ENCODE results near the gene PTGER2.

PTGER2 gene

GRCh38 chr14:52313903-52314594 lies at the start of gene PTGER2:
PTGER2 (plus strand) TSS chr14:52314312; CDS start chr14:52314549, 237 bp downstream.
- DNase-seq, result peak; percentile 5

- no peak for DNase-seq
Observed at GRCh38 chr14:52265253-52265652, 48.9 kb upstream of the PTGER2 start.

GRCh38 chr14:52266179-52266578 lies 47.9 kb upstream of the PTGER2 start:
- no peak for DNase-seq

- DNase-seq, result no peak
Observed at GRCh38 chr14:52266782-52267181, 47.3 kb upstream of the PTGER2 start.

- no peak for DNase-seq
Observed at GRCh38 chr14:52267501-52268278, 46.4 kb upstream of the PTGER2 start, which contains the start of gene PTGDR. PTGDR (plus strand) TSS chr14:52267698; CDS start chr14:52267815, 117 bp downstream.

GRCh38 chr14:52268279-52269061 lies 45.6 kb upstream of the PTGER2 start:
- DNase-seq, result no peak

- no peak for DNase-seq
Observed at GRCh38 chr14:52269100-52269499, 45.0 kb upstream of the PTGER2 start.

- no peak for DNase-seq
Observed at GRCh38 chr14:52269982-52270381, 44.1 kb upstream of the PTGER2 start.

GRCh38 chr14:52271538-52271937 lies 42.6 kb upstream of the PTGER2 start:
- DNase-seq, result no peak

- DNase-seq, result peak; percentile 3
Observed at GRCh38 chr14:52272375-52272774, 41.7 kb upstream of the PTGER2 start.

- DNase-seq, result no peak
Observed at GRCh38 chr14:52275372-52275771, 38.7 kb upstream of the PTGER2 start.

GRCh38 chr14:52277552-52277951 lies 36.6 kb upstream of the PTGER2 start:
- no peak for DNase-seq

GRCh38 chr14:52279408-52279807 lies 34.7 kb upstream of the PTGER2 start:
- no peak for DNase-seq

GRCh38 chr14:52283099-52283498 lies 31.0 kb upstream of the PTGER2 start:
- DNase-seq, result no peak

GRCh38 chr14:52286661-52287649 lies 27.2 kb upstream of the PTGER2 start:
- no peak for DNase-seq

- DNase-seq, result no peak
Observed at GRCh38 chr14:52296378-52296777, 17.7 kb upstream of the PTGER2 start.

GRCh38 chr14:52298795-52299194 lies 15.3 kb upstream of the PTGER2 start:
- DNase-seq, result no peak

GRCh38 chr14:52299692-52300278 lies 14.3 kb upstream of the PTGER2 start:
- peak; percentile 27 for DNase-seq

GRCh38 chr14:52303236-52303635 lies 10.9 kb upstream of the PTGER2 start:
- DNase-seq, result no peak

GRCh38 chr14:52304248-52304904 lies 9.7 kb upstream of the PTGER2 start:
- no peak for DNase-seq

GRCh38 chr14:52305014-52305413 lies 9.1 kb upstream of the PTGER2 start:
- no peak for DNase-seq
